GM03348 (cell line): ENCODE measurements around the gene LRRK2.
"Not testable (repeated sequence)": the region's sequence is repeated elsewhere in the genome, so short reads cannot be mapped to it uniquely, and the experiment has no call there.

Source experiments
- DNase-seq: peaks from one replicate; pipeline ENCODE4 v3.0.0; 2012; ENCODE audit warnings: low spot score

The LRRK2 gene

DNA sequence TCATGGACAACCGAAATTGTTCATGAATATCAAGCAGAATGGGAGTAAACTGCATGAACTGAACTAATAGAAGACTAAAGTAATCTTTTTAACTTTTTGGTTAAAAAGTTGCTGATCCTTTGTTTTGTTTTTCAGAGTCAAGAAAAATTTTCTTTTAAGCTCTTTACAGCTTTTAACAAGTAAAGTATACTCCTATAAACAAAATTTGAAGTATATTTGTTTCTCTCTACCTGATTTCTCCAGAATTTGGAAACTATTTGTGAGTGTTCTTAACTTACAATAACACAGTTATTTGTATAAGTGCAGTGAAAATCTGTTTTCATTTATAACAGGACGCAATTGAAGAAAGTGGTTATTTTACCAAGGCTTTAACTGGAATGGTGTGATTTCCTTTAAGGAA is 12.2 kb upstream of the LRRK2 start:
- no peak for DNase-seq

DNA sequence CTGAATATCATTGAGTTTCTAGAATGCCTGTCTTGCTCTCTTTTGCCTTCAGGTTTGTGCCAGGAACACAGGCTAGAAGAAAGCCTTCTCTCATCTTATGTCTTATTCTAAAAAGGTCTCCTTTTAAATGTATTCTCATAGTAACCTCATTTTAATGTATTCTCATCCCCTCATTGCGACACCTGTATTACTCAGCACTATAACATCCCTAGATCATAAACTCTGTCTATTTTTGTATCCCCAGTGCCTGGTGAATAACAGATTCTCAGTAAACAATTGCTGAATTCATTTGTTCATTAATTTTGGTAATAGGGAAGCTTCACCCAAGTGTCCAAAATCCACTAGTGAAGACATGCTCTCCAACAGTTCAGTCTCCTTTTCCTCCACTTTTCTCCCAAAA is 8.8 kb upstream of the LRRK2 start:
- DNase-seq: no peak

DNA sequence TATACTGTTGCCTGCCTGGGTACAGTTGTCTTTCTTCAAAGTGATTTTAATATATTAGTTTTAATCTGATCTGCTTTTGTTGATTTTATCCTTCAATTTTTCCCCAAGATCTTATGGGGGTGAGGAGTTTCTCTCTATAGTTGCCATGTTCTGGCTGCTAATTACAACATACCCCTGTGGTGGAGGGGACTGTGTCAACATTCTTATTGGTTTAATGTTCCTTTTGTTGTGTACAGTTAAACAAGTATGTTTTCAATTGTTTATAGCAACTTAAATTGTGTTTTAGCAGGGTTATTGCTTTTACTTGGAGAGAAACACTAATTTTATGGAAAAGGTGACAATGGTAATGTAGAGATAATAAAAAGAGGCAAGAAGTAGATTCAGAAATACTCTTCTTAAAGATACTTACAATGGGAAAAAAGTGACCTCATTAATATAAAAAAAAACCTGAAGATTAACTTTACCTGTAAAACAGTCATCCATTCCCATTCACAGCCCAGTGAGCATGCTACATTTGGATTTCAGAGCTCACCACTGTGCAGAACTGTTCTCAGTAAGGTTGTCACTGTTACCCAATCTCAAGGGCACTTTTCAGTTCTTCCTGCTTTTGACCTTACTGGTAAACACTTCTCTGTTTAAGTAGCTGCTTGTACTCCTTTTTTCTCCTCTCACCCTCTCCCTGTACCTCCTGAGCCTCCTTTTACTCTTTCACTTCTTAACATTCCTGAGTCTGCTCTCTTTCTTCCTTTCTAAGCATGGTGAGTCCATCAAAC is 8.1 kb upstream of the LRRK2 start:
- no peak for DNase-seq

- DNase-seq: no peak
Observed at GRCh38 chr12:40219760-40220159, 5.0 kb upstream of the LRRK2 start.

GRCh38 chr12:40222247-40222646 is 2.5 kb upstream of the LRRK2 start:
- no peak for DNase-seq

GRCh38 chr12:40223646-40224045 is 1.2 kb upstream of the LRRK2 start:
- no peak for DNase-seq

- DNase-seq: no peak
Observed at GRCh38 chr12:40225337-40225983, 663 bp downstream of the LRRK2 start.

DNA sequence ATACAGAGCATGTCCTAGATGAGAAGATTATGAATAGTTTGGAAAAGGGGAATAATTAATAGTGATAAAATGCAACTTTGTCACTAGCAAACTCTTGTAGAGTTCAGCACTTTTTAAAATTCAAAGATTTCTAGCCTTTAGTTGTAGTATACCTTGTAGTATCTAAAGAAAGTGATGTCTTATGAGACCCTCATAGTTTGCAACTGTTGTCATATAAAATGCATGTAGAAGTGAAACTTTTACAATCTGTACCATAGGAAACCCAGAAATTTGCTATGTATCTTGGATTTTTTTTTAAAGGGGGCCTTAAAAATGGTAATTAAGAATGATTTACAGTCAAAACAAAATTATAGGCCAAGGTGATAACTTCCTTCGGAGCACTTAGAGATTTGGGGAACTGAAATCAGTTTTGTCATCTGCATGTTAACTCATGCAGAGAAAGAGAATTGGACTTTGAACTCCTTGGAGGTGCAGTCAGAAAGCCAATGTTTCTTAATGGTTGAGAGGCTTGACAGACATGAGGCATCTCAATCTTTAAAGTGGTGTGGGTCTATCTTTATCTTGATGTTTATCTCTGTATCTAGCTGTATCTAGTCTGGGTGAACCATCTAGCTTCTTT is 1.3 kb downstream of the LRRK2 start:
- DNase-seq: no peak

- DNase-seq: peak; percentile 71
Observed at GRCh38 chr12:40226705-40227104, 1.9 kb downstream of the LRRK2 start.

- no peak for DNase-seq
Observed at GRCh38 chr12:40227447-40227846, 2.6 kb downstream of the LRRK2 start.

DNA sequence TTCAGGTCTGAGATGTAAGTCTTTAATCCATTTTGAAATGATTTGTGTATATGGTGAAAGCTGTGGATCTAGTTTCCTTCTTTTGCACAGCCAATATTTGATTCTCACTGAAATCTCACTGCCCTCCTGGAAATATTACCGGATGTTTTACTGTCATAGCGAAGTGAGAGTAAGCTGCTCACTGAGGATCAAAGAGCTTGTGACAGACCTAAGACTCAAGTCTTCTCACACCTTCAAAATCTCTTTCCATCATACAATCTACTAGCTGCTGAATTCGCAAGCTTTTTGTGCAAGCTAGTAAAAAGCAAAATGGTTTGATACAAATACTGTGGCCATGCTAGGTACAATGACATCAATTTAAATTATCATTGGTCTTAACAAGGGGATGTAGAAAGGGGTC is 3.9 kb downstream of the LRRK2 start:
- no peak for DNase-seq

GRCh38 chr12:40229690-40230651 is 5.2 kb downstream of the LRRK2 start:
- DNase-seq: no peak

- DNase-seq: no peak
Observed at GRCh38 chr12:40232602-40233001, 7.8 kb downstream of the LRRK2 start.

DNA sequence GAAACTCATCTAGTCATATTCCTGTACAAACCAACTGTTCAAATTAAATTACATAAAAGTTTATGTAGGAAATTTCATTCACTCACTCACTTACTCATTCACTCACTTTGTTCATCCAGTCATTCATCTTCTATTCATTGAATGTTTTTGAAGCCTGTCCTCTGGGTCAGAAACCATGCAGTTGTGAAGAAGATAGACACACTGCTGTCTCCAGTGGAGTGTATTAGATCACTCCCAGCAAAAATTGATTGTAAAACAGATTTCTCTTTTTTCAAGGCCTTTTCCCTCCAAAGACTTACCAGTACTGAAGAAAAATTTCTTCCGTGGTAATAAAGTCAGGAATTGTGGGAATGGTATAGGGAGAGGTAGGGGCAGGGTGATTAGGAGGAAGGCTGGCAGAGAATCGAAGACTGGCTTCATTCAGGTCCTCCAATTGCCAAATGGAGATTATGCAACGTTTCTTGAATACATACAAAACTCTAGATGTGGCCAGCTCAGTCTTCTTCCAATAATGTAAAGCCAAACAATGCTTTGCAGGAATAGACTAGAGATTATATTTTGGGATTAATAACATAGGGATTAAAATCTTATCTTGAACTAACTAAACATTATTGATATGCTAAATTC is 9.1 kb downstream of the LRRK2 start:
- DNase-seq: no peak

DNA sequence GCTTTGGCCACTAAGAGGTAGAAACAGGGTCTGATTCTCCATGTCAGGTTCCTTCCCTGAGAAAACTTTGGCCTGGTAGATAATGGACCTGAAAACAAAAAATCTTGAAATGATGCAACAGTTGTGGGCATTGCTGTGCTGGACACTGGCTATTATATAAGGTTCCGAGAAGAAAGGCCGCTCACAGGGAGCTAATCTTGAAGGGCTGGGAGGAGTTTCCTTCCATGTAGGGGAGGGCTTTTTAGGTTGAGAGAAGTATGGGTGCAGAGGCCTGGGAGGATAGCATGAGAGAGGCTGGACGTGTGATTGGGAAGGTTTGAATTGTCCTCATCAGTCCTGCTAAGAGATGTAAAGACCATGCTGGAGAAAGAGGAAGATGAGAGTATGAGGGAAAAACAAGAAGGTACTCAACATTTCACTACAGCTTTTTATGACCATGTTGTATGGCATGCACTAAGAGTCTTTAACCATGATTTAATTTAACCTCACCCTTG is 11.6 kb downstream of the LRRK2 start:
- no peak for DNase-seq

GRCh38 chr12:40238266-40238902 is 13.6 kb downstream of the LRRK2 start:
- DNase-seq: no peak

DNA sequence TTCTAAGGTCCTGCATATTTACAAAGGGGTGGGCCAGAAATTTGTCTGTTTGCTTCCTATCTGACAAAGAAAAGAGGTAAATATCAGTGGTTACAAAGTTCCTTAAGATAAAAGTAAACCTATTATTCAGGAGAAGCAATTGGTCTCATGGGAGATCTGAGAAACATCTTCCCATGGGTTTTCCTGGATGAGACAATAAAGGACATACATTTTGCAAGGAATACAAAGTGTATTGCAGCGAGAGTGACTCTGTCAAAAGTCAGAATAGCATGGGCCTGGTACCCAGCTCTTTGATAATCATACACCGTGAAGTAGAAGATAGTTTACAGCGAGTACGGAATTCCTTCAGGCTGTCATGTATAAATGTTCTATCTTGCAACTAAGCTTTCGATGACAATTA is 14.2 kb downstream of the LRRK2 start:
- DNase-seq: no peak

DNA sequence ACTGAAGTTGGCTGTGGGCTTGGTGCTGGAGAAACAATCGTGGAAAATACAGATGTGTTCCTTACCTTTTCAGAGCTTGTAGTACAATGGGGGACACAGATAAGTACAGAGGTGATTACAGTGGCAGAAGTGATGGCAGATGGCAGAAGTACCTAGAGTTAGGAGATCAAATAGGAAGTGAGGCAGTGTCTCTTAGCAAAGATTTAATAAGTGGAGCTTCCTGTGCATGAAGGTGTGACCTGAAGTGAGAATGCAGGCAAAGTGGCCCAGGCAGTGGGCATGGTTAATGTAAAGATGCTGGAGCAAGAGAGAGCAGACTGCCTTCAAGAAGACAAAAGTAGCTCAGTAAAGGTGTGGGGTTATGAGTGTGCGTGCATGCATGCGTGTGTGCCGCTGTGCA is 16.0 kb downstream of the LRRK2 start:
- DNase-seq: no peak

- peak; percentile 29 for DNase-seq
Observed at GRCh38 chr12:40241741-40242140, 16.9 kb downstream of the LRRK2 start.

DNA sequence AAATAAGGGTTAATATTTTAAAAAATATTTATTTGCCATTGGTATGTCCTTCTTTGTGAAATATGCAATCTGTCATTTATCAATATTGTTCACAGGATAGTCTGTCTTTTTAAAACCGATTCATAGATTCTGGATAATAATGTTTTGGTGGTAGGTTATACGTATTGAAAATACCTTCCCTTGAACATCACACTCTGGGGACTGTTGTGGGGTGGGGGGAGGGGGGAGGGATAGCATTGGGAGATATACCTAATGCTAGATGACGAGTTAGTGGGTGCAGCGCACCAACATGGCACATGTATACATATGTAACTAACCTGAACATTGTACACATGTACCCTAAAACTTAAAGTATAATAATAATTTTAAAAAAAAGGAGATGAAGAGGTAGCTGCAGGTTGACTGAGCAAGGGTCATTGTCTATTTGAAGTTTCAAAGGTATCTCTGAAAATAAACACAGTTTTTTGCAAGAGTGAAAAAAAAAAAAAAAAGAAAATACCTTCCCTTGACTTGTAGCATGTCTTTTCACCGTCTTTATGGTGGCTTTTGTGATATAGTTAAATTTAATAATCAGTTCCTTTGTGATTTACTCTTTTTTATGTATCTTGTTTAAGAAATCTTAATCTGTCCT is 19.8 kb downstream of the LRRK2 start:
- not testable (repeated sequence) for DNase-seq

- DNase-seq: no peak
Observed at GRCh38 chr12:40248034-40248433, 23.2 kb downstream of the LRRK2 start.
